Measurements from ENCODE around the gene SCN10A.

GRCh38 chr3:38653685-38654537 lies 162.1 kb downstream of the SCN10A start:
- TF ChIP-seq, protein P1, sequence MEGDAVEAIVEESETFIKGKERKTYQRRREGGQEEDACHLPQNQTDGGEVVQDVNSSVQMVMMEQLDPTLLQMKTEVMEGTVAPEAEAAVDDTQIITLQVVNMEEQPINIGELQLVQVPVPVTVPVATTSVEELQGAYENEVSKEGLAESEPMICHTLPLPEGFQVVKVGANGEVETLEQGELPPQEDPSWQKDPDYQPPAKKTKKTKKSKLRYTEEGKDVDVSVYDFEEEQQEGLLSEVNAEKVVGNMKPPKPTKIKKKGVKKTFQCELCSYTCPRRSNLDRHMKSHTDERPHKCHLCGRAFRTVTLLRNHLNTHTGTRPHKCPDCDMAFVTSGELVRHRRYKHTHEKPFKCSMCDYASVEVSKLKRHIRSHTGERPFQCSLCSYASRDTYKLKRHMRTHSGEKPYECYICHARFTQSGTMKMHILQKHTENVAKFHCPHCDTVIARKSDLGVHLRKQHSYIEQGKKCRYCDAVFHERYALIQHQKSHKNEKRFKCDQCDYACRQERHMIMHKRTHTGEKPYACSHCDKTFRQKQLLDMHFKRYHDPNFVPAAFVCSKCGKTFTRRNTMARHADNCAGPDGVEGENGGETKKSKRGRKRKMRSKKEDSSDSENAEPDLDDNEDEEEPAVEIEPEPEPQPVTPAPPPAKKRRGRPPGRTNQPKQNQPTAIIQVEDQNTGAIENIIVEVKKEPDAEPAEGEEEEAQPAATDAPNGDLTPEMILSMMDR (IDR thresholded peaks at IDR 0.05) = no peak
- TF ChIP-seq POLR2A (IDR thresholded peaks at IDR 0.05) = no peak

Data from right lobe of liver (tissue), 4 donors.